Loucy (cell line): ENCODE data around the gene C1QL1.

Experiments
- H2AFZ ChIP-seq: fragments of 200-600 bp; sonication (generic); 2 replicates; pipeline ENCODE4 v1.6.0; 2016; ENCODE audit warnings: antibody characterized with exemption, mild to moderate bottlenecking, low read length, moderate library complexity
- H3F3A ChIP-seq: fragments of 200-600 bp; 2 replicates; pipeline ENCODE4 v1.6.0; 2016; ENCODE audit warnings: antibody characterized with exemption, low read depth, mild to moderate bottlenecking
- H3K27me3 ChIP-seq: fragments of 200-600 bp; sonication (generic); 2 replicates; pipeline ENCODE4 v1.6.1; 2014; ENCODE audit warnings: low read length, mild to moderate bottlenecking; ENCODE audit not compliant: insufficient read depth, poor library complexity, severe bottlenecking
- H3K36me3 ChIP-seq: fragments of 200-600 bp; sonication (generic); 2 replicates; pipeline ENCODE4 v1.6.1; 2016; ENCODE audit warnings: low read length; ENCODE audit not compliant: insufficient read depth
- H3K4me1 ChIP-seq: fragments of 200-600 bp; sonication (generic); 2 replicates; pipeline ENCODE4 v1.5.1; 2014; ENCODE audit warnings: low read length, mild to moderate bottlenecking; ENCODE audit not compliant: insufficient read depth, poor library complexity, severe bottlenecking
- H3K4me2 ChIP-seq: fragments of 200-600 bp; sonication (generic); 2 replicates; pipeline ENCODE4 v1.6.0; 2014; ENCODE audit warnings: antibody characterized with exemption, low read length, low read depth, mild to moderate bottlenecking; ENCODE audit not compliant: poor library complexity, severe bottlenecking
- H3K4me3 ChIP-seq: fragments of 200-600 bp; sonication (generic); 2 replicates; pipeline ENCODE4 v1.5.1; 2014; ENCODE audit warnings: low read length, mild to moderate bottlenecking, mixed read lengths; ENCODE audit not compliant: poor library complexity, severe bottlenecking
- H3K79me2 ChIP-seq: fragments of 200-600 bp; sonication (generic); 2 replicates; pipeline ENCODE4 v1.6.1; 2014; ENCODE audit warnings: low read length; ENCODE audit not compliant: insufficient read depth
- H3K9ac ChIP-seq: fragments of 200-600 bp; sonication (generic); 2 replicates; pipeline ENCODE4 v1.6.0; 2014; ENCODE audit warnings: mild to moderate bottlenecking, low read depth, low read length, moderate library complexity; ENCODE audit not compliant: poor library complexity, severe bottlenecking
- H3K9me2 ChIP-seq: fragments of 200-600 bp; sonication (generic); replicated peaks from 2 replicates; pipeline ENCODE4 v1.6.1; 2016; ENCODE audit warnings: low read depth, low read length, mixed read lengths
- H3K9me3 ChIP-seq: fragments of 200-600 bp; sonication (generic); 2 replicates; pipeline ENCODE4 v1.6.1; 2014; ENCODE audit warnings: mild to moderate bottlenecking, antibody characterized with exemption, low read length, low read depth; ENCODE audit not compliant: insufficient read depth
- H4K20me1 ChIP-seq: fragments of 200-600 bp; sonication (generic); 2 replicates; pipeline ENCODE4 v1.6.0; 2014; ENCODE audit warnings: antibody characterized with exemption, low read length, mild to moderate bottlenecking; ENCODE audit not compliant: insufficient read depth, poor library complexity, severe bottlenecking
- CTCF ChIP-seq: fragments of 200-600 bp; sonication (generic); conservative IDR thresholded peaks from 2 replicates; pipeline ENCODE4 v1.5.1; 2014; ENCODE audit warnings: mild to moderate bottlenecking, antibody characterized with exemption, low read length
- EZH2phosphoT487 ChIP-seq: fragments of 200-600 bp; IDR thresholded peaks from 2 replicates; pipeline ENCODE4 v1.6.1; 2018; ENCODE audit warnings: antibody characterized with exemption, mild to moderate bottlenecking, moderate library complexity, borderline replicate concordance

C1QL1 gene

GRCh38 chr17:44983563-44983962 is 15.5 kb upstream of the C1QL1 start:
- Histone ChIP-seq H3K27me3 (no peaks in the 10 kb centered on the region), H3K36me3 (no peaks in the 10 kb centered on the region), H3K9me2 (no peaks in the 10 kb centered on the region), H4K20me1 (no peaks in the 10 kb centered on the region), H3F3A (no peaks in the 10 kb centered on the region), H3K9me3 (no peaks in the 10 kb centered on the region), H3K4me1 (no peaks in the 10 kb centered on the region), H3K9ac (no peak overlapping the region), H3K4me3 (no peak overlapping the region), H3K4me2 (no peak overlapping the region), H2AFZ (no peak overlapping the region), H3K79me2 (no peaks in the 10 kb centered on the region)
- no peak for TF ChIP-seq CTCF
- TF ChIP-seq EZH2phosphoT487 = no peak

GRCh38 chr17:44982113-44982702 is 14.1 kb upstream of the C1QL1 start:
- H4K20me1 ChIP-seq = no peaks in the 10 kb centered on the region
- H3K9me3 ChIP-seq = no peaks in the 10 kb centered on the region
- H3K27me3 ChIP-seq = no peaks in the 10 kb centered on the region
- H2AFZ ChIP-seq = no peak overlapping the region
- no peaks in the 10 kb centered on the region for H3K4me1 ChIP-seq
- no peak overlapping the region for H3K4me2 ChIP-seq
- no peak overlapping the region for H3K9ac ChIP-seq
- TF ChIP-seq EZH2phosphoT487 (no peak), CTCF (no peak)
- H3K4me3 ChIP-seq = no peak overlapping the region
- H3K79me2 ChIP-seq = no peaks in the 10 kb centered on the region
- H3F3A ChIP-seq = no peaks in the 10 kb centered on the region
- H3K36me3 ChIP-seq = no peaks in the 10 kb centered on the region
- H3K9me2 ChIP-seq = no peaks in the 10 kb centered on the region

DNA sequence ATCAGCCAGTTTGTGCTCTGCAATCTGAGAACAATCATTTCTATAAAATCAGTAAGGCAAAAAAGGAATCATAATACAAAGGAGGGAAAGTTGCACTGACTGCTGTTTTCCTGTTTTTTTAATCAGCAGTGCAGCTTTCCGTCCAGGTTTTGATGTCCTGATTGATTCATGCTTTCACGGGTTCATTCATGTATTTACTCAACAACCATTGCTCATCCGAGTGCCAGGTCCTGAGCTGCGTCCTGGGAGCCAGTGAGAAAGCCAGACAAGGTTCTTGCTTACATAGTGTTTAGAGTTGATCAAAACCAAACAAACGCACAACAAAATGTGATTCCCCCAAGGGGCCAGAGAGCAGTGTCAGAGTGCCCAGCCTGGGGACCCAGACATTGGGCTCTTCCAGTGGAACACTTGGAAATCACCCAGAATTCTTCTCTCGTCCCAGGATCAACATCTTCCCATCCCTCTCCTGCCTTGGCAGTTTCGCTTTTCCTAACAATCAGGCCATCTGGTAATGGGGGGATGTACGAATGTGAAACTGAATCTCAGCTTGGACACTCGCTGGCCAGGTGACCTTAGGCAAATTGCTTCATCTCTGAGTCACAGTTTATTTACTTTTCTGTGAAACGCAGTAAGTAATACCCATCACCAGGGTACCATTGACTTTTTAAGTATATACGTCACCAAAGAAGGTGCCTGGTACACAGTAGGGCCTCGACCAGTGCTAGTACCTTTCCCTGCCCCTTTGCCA is 13.3 kb upstream of the C1QL1 start:
- no peak overlapping the region for H3K4me2 ChIP-seq
- no peak overlapping the region for H3K4me3 ChIP-seq
- no peaks in the 10 kb centered on the region for H3F3A ChIP-seq
- no peaks in the 10 kb centered on the region for H4K20me1 ChIP-seq
- no peak overlapping the region for H3K9ac ChIP-seq
- no peak overlapping the region for H2AFZ ChIP-seq
- TF ChIP-seq EZH2phosphoT487 = no peak
- TF ChIP-seq CTCF = no peak
- no peaks in the 10 kb centered on the region for H3K27me3 ChIP-seq
- H3K4me1 ChIP-seq = no peaks in the 10 kb centered on the region
- H3K36me3 ChIP-seq = no peaks in the 10 kb centered on the region
- no peaks in the 10 kb centered on the region for H3K9me2 ChIP-seq
- no peaks in the 10 kb centered on the region for H3K79me2 ChIP-seq
- H3K9me3 ChIP-seq = no peaks in the 10 kb centered on the region
